Mucosa of descending colon (tissue), 3 donors: ENCODE data around the gene SIX3. TPM values are rescaled to one million over a fixed set of nuclear protein-coding genes. Genes with fewer than 3 reads are reported as not detected.

Source experiments
- ATAC-seq: fragments of 200-7000 bp; cut with Tn5 transposase; one replicate; pipeline ENCODE4 v1.9.1; 2020; ENCODE audit warnings: mild to moderate bottlenecking, moderate library complexity
- DNase-seq, 3 donors: peaks; one replicate each; pipeline ENCODE4 v3.0.0-alpha.2; 2020
- H3K36me3 ChIP-seq: fragments of 200-600 bp; one replicate; pipeline ENCODE4 v1.8.0; 2021; ENCODE audit warnings: low read depth, mild to moderate bottlenecking
- H3K4me1 ChIP-seq: fragments of 200-600 bp; one replicate; pipeline ENCODE4 v1.8.0; 2021; ENCODE audit warnings: low read depth, mild to moderate bottlenecking
- H3K4me3 ChIP-seq: fragments of 200-600 bp; one replicate; pipeline ENCODE4 v1.8.0; 2021; ENCODE audit warnings: mild to moderate bottlenecking
- H3K9me3 ChIP-seq: fragments of 200-600 bp; one replicate; pipeline ENCODE4 v1.8.0; 2021; ENCODE audit warnings: mild to moderate bottlenecking
- CTCF ChIP-seq: fragments of 200-600 bp; IDR thresholded peaks from one replicate; pipeline ENCODE4 v1.8.0; 2022; ENCODE audit warnings: antibody characterized with exemption, mild to moderate bottlenecking
- intact Hi-C, 2 donors: fragments of 100-400 bp; cut with DNase I in 1 of 2; cut with micrococcal nuclease in 1 of 2; formaldehyde crosslinking; loops; one replicate each; pipeline versions ENCODE4 v1.11.0 to v1.11.1; 2022; cut with DNase I, micrococcal nuclease
- total RNA-seq, 3 donors: library from RNA; stranded (reverse); fragmentation: NEBNext Ultra II Directional in 2 of 3; extraction: Animal tissue kit (Norgen Biotek cat#: 25700) in 2 of 3; gene quantifications; one replicate each; pipeline versions ENCODE4 v1.2.1 to v1.2.4, GENCODE V29; 2021 to 2023
- donor health status: DM: no; HTN: no; CAD: no; lungs with moderate emphysema.
- donor health status: DM: no; HTN: no; CAD: no.
- donor health status: DM: no; HTN: yes; CAD: no.

The SIX3 gene
- total RNA-seq, 3 donors from 2014 or later, result not detected

GRCh38 chr2:44935729-44936098 is 5.8 kb upstream of the SIX3 start:
- H3K4me3 ChIP-seq, result no peak overlapping the region
- ATAC-seq (no peak), DNase-seq (no peak)
- intact Hi-C loops, result no loop called here
- no peaks in the 10 kb centered on the region for H3K36me3 ChIP-seq
- peaks cover 38% of the 10 kb centered on the region for H3K4me1 ChIP-seq
- no peak for TF ChIP-seq CTCF
- no peaks in the 10 kb centered on the region for H3K9me3 ChIP-seq

GRCh38 chr2:44936275-44936674 is 5.2 kb upstream of the SIX3 start:
- intact Hi-C loops, result no loop called here
- DNase-seq (no peak), ATAC-seq (no peak)
- TF ChIP-seq CTCF, result no peak
- Histone ChIP-seq H3K4me1 (peaks cover 38% of the 10 kb centered on the region), H3K36me3 (no peaks in the 10 kb centered on the region), H3K4me3 (no peak overlapping the region), H3K9me3 (no peaks in the 10 kb centered on the region)

GRCh38 chr2:44936715-44937687 is 4.5 kb upstream of the SIX3 start:
- DNase-seq (no peak), ATAC-seq (no peak)
- Histone ChIP-seq H3K36me3 (no peaks in the 10 kb centered on the region), H3K9me3 (no peaks in the 10 kb centered on the region), H3K4me1 (peaks cover 38% of the 10 kb centered on the region), H3K4me3 (no peak overlapping the region)
- intact Hi-C loops, result no loop called here
- no peak for TF ChIP-seq CTCF

- Histone ChIP-seq H3K9me3 (no peaks in the 10 kb centered on the region), H3K36me3 (no peaks in the 10 kb centered on the region), H3K4me3 (no peak overlapping the region), H3K4me1 (peaks cover 45% of the 10 kb centered on the region)
- DNase-seq (peak in 1 of 3 donors; percentile 48), ATAC-seq (peak; percentile 50)
- TF ChIP-seq CTCF, result no peak
- intact Hi-C loops, result no loop called here
Measured at GRCh38 chr2:44937688-44938240, 3.7 kb upstream of the SIX3 start.

GRCh38 chr2:44938287-44939105 is 3.0 kb upstream of the SIX3 start:
- TF ChIP-seq CTCF, result no peak
- intact Hi-C loops, result no loop called here
- no peak overlapping the region for H3K4me3 ChIP-seq
- no peaks in the 10 kb centered on the region for H3K36me3 ChIP-seq
- H3K9me3 ChIP-seq, result no peaks in the 10 kb centered on the region
- ATAC-seq (peak; percentile 48), DNase-seq (peak in 1 of 3 donors; percentile 51)
- peaks cover 43% of the 10 kb centered on the region for H3K4me1 ChIP-seq
